GM23338 (cell line): ENCODE data around the gene SPN. TPM values are rescaled to one million over a fixed set of nuclear protein-coding genes. Genes with fewer than 3 reads are reported as not detected.
"Not testable (repeated sequence)": the region's sequence is repeated elsewhere in the genome, so short reads cannot be mapped to it uniquely, and the experiment has no call there.

ENCODE experiments used
- ATAC-seq: fragments of 200-7000 bp; cut with Tn5 transposase; 3 replicates; pipeline ENCODE4 v1.9.1; 2020
- DNase-seq: peaks from one replicate; pipeline ENCODE4 v3.0.0-alpha.2; 2015; ENCODE audit warnings: low spot score
- H2AFZ ChIP-seq: fragments of 200-600 bp; sonication (generic); 2 replicates; pipeline ENCODE4 v1.8.0; 2016; ENCODE audit warnings: antibody characterized with exemption, mild to moderate bottlenecking, moderate library complexity
- H3F3A ChIP-seq: fragments of 200-600 bp; sonication (generic); replicated peaks from 2 replicates; pipeline ENCODE4 v1.8.0; 2017; ENCODE audit warnings: antibody characterized with exemption, mixed run types, low read depth
- H3K27ac ChIP-seq: fragments of 200-600 bp; sonication (generic); 2 replicates; pipeline ENCODE4 v1.6.1; 2016; ENCODE audit warnings: low read depth
- H3K27me3 ChIP-seq: fragments of 200-600 bp; sonication (generic); 2 replicates; pipeline ENCODE4 v1.8.0; 2016; ENCODE audit warnings: mild to moderate bottlenecking, mixed run types, moderate library complexity; ENCODE audit not compliant: insufficient read depth
- H3K36me3 ChIP-seq: fragments of 200-600 bp; sonication (generic); 2 replicates; pipeline ENCODE4 v1.8.0; 2016; ENCODE audit warnings: mild to moderate bottlenecking; ENCODE audit not compliant: insufficient read depth
- H3K4me1 ChIP-seq: fragments of 200-600 bp; sonication (generic); 2 replicates; pipeline ENCODE4 v1.8.0; 2016; ENCODE audit warnings: mild to moderate bottlenecking, moderate library complexity; ENCODE audit not compliant: insufficient read depth
- H3K4me2 ChIP-seq: fragments of 200-600 bp; sonication (generic); 2 replicates; pipeline ENCODE4 v1.7.1; 2017; ENCODE audit warnings: mixed run types
- H3K4me3 ChIP-seq: fragments of 200-600 bp; sonication (generic); 2 replicates; pipeline ENCODE4 v1.6.1; 2016; ENCODE audit warnings: mixed run types
- H3K79me2 ChIP-seq: fragments of 200-600 bp; sonication (generic); replicated peaks from 2 replicates; pipeline ENCODE4 v1.8.0; 2017; ENCODE audit warnings: mild to moderate bottlenecking; ENCODE audit not compliant: insufficient read depth
- H3K9me2 ChIP-seq: fragments of 200-600 bp; sonication (generic); 2 replicates; pipeline ENCODE4 v1.8.0; 2017; ENCODE audit not compliant: insufficient read depth
- H4K20me1 ChIP-seq: fragments of 200-600 bp; sonication (generic); replicated peaks from 2 replicates; pipeline ENCODE4 v1.8.0; 2017; ENCODE audit warnings: mild to moderate bottlenecking; ENCODE audit not compliant: insufficient read depth
- H3K27ac Mint-ChIP-seq: 2 replicates; pipeline ENCODE4 v1.8.0; 2020; ENCODE audit warnings: inconsistent platforms, mild to moderate bottlenecking, moderate library complexity, mixed read lengths
- H3K27me3 Mint-ChIP-seq: 3 replicates; pipeline ENCODE4 v1.8.0; 2022; ENCODE audit warnings: low read depth, mild to moderate bottlenecking, moderate library complexity, mixed read lengths, inconsistent platforms; ENCODE audit not compliant: insufficient read depth, poor library complexity
- H3K36me3 Mint-ChIP-seq: 3 replicates; pipeline ENCODE4 v1.8.0; 2021; ENCODE audit warnings: low read depth, mild to moderate bottlenecking, inconsistent platforms, moderate library complexity, mixed read lengths
- H3K4me1 Mint-ChIP-seq: 3 replicates; pipeline ENCODE4 v1.8.0; 2020; ENCODE audit warnings: mild to moderate bottlenecking, inconsistent platforms, mixed read lengths
- H3K4me3 Mint-ChIP-seq: 3 replicates; pipeline ENCODE4 v1.8.0; 2021; ENCODE audit warnings: moderate library complexity, mild to moderate bottlenecking, inconsistent platforms, mixed read lengths
- H3K9me3 Mint-ChIP-seq: 3 replicates; pipeline ENCODE4 v1.8.0; 2020; ENCODE audit warnings: moderate library complexity, mild to moderate bottlenecking, inconsistent platforms, mixed read lengths
- CREB1 ChIP-seq: fragments of 250-450 bp; sonication (Bioruptor Pico); IDR thresholded peaks from 2 replicates; pipeline ENCODE4 v1.5.0; 2020; ENCODE audit warnings: low read depth, mild to moderate bottlenecking, moderate library complexity
- CTCF ChIP-seq, 2 experiments: fragments of 200-600 bp in 1 of 2; sonication (generic) in 1 of 2; conservative IDR thresholded peaks; 2 replicates each; pipeline versions ENCODE4 v1.5.1 to v1.6.1; 2016 to 2017; ENCODE audit warnings: antibody characterized with exemption in 2 of 2, low read depth in 2 of 2, mild to moderate bottlenecking in 2 of 2, moderate library complexity in 1 of 2
- EZH2phosphoT487 ChIP-seq: fragments of 200-600 bp; sonication (generic); IDR thresholded peaks from one replicate; pipeline ENCODE4 v1.8.1; 2018; ENCODE audit warnings: antibody characterized with exemption; ENCODE audit not compliant: unreplicated experiment
- POLR2AphosphoS5 ChIP-seq: IDR thresholded peaks from 2 replicates; pipeline ENCODE4 v1.6.1; 2016; ENCODE audit warnings: antibody characterized with exemption, low read depth
- REST ChIP-seq: IDR thresholded peaks from one replicate; pipeline ENCODE4 v1.6.1; 2018; ENCODE audit warnings: antibody characterized with exemption; ENCODE audit not compliant: unreplicated experiment
- STAT1 ChIP-seq: IDR thresholded peaks from one replicate; pipeline ENCODE4 v1.6.1; 2016; ENCODE audit warnings: antibody characterized with exemption; ENCODE audit not compliant: unreplicated experiment
- ZNF114 ChIP-seq: fragments of 250-450 bp; sonication (Bioruptor Pico); IDR thresholded peaks from 2 replicates; pipeline ENCODE4 v1.5.0; 2020; ENCODE audit warnings: mild to moderate bottlenecking, moderate library complexity
- ZNF331 ChIP-seq: fragments of 250-450 bp; sonication (Bioruptor Pico); IDR thresholded peaks from 2 replicates; pipeline ENCODE4 v1.5.0; 2020; ENCODE audit warnings: low read depth, mild to moderate bottlenecking, moderate library complexity
- polyA plus RNA-seq: library from polyadenylated mRNA; unstranded; fragments of >200 nt; fragmentation: Nextera tagmentation; extraction: Ambion mirVana; gene quantifications from 2 replicates; pipeline ENCODE4 v1.2.1, GENCODE V29; 2016
- total RNA-seq: library from RNA; depleted of rRNA; stranded (reverse); fragments of >200 nt; shearing (Covaris generic); gene quantifications from 2 replicates; pipeline ENCODE4 v1.2.3, GENCODE V29; 2014

The SPN gene
- total and polyA plus RNA-seq, 2 experiments from 2014 or later: 0.52 to 2.3 TPM

DNA sequence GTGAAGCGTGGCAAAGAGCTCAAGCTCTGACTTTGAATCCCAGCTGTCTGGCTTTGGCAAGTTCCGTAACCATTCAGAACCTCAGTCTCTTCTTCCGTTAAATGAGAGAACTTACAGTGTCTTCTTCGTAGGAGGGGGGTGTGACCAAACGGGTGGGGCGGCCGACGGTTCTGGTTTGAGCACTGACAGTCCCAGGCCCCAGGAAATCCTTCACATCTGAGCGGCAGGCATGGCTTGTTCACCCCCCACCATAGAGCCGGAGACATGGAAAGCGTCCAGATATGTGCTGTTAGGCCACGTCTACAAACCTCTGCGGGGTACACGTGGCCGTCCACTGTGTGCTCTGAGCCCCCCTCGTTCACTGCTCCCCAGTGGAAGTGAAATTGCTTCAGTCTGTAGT lies 27.1 kb upstream of the SPN start:
- H3K4me3 ChIP-seq, H3K4me1 ChIP-seq, H3K4me1 Mint-ChIP-seq, H3K36me3 ChIP-seq, H3K9me3 Mint-ChIP-seq, H3K4me2 ChIP-seq, H3K9me2 ChIP-seq, H3F3A ChIP-seq, H3K27ac Mint-ChIP-seq, DNase-seq, H2AFZ ChIP-seq, H3K27ac ChIP-seq, H3K79me2 ChIP-seq, H3K27me3 ChIP-seq, H3K4me3 Mint-ChIP-seq, H3K36me3 Mint-ChIP-seq, H4K20me1 ChIP-seq, H3K27me3 Mint-ChIP-seq: not testable (repeated sequence)
- peak; percentile 29 for ATAC-seq

- not testable (repeated sequence) for H4K20me1 ChIP-seq, H3K27ac ChIP-seq, H3K4me1 Mint-ChIP-seq, DNase-seq, H3K36me3 Mint-ChIP-seq, H3K27me3 ChIP-seq, H3K27ac Mint-ChIP-seq, H3K4me3 ChIP-seq, H3K4me2 ChIP-seq, H2AFZ ChIP-seq, H3K36me3 ChIP-seq, H3K27me3 Mint-ChIP-seq, H3K9me2 ChIP-seq, H3K79me2 ChIP-seq, H3K4me3 Mint-ChIP-seq, H3K4me1 ChIP-seq, H3K9me3 Mint-ChIP-seq, H3F3A ChIP-seq
- peak; percentile 94 for ATAC-seq
- 0 out of 4 replicates have a peak, but pooled peaks of 1 of the 2 experiments have one; percentile 11 for TF ChIP-seq CTCF (conservative IDR thresholded peaks at IDR 0.05; ENCODE audit: low read depth in 2 of 2)
Observed at GRCh38 chr16:29636368-29636767, 26.7 kb upstream of the SPN start.

DNA sequence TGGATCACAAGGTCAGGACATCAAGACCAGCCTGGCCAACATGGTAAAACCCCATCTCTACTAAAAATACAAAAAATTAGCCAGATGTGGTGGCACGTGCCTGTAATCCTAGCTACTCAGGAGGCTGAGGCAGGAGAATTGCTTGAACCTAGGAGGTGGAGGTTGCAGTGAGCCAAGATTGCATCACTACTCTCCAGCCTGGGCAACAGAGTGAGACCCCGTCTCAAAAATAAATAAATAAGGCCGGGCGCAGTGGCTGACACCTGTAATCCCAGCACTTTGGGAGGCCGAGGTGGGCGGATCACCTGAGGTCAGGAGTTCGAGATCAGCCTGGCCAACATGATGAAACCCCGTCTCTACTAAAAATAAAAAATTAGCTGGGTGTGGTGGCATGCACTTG lies 24.3 kb upstream of the SPN start:
- not testable (repeated sequence) for H4K20me1 ChIP-seq, H3K79me2 ChIP-seq, H3K9me2 ChIP-seq, H3K36me3 ChIP-seq, H3K27ac Mint-ChIP-seq, H3K27me3 Mint-ChIP-seq, H2AFZ ChIP-seq, H3K9me3 Mint-ChIP-seq, ATAC-seq, H3K27ac ChIP-seq, H3K4me1 ChIP-seq, H3F3A ChIP-seq, H3K4me3 ChIP-seq, H3K4me2 ChIP-seq, DNase-seq, H3K4me1 Mint-ChIP-seq, H3K27me3 ChIP-seq, H3K4me3 Mint-ChIP-seq, H3K36me3 Mint-ChIP-seq

GRCh38 chr16:29641561-29641960 lies 21.5 kb upstream of the SPN start:
- Mint-ChIP-seq H3K4me1 (no peaks in the 10 kb centered on the region; the same call in 2 of the 3 replicates), H3K27me3 (peaks cover 2% of the 10 kb centered on the region), H3K4me3 (no peak overlapping the region), H3K9me3 (no peaks in the 10 kb centered on the region), H3K36me3 (no peaks in the 10 kb centered on the region), H3K27ac (no peak overlapping the region)
- TF ChIP-seq EZH2phosphoT487 (no peak), CTCF (conservative IDR thresholded peaks at IDR 0.05; ENCODE audit: low read depth in 2 of 2) (peak; percentile 29 to 60; a peak in 3 of 4 replicates), ZNF114 (CRISPR knock-in tag) (no peak), POLR2AphosphoS5 (no peak), STAT1 (no peak), REST (no peak), CREB1 (CRISPR knock-in tag) (no peak), ZNF331 (no peak)
- DNase-seq: no peak
- 0 out of 2 replicates have a peak overlapping the region, but pooled peaks have one; percentile 56 for H2AFZ ChIP-seq
- H4K20me1 ChIP-seq: no peaks in the 10 kb centered on the region
- no peaks in the 10 kb centered on the region for H3K4me1 ChIP-seq
- H3K36me3 ChIP-seq: no peaks in the 10 kb centered on the region
- no peak overlapping the region for H3K4me3 ChIP-seq
- no peaks in the 10 kb centered on the region for H3K79me2 ChIP-seq
- no peaks in the 10 kb centered on the region for H3K27me3 ChIP-seq
- H3K4me2 ChIP-seq: no peak overlapping the region
- no peaks in the 10 kb centered on the region for H3K9me2 ChIP-seq
- ATAC-seq: peak; percentile 26; the same call in 1 of the 3 replicates
- 0 out of 2 replicates have a peak, but pooled peaks cover 8% of the 10 kb centered on the region for H3F3A ChIP-seq
- no peak overlapping the region for H3K27ac ChIP-seq
